Urothelium cell line (cell line): ENCODE results near the gene MOBP.

Source experiments
- DNase-seq: peaks from one replicate; pipeline ENCODE4 v3.0.0; 2011; ENCODE audit warnings: low spot score, mixed read lengths
- FAIRE-seq: peaks from 2 replicates; lab custom pipeline; 2011; peaks lifted over from hg19 to GRCh38; lab: Jason Lieb, UNC

The MOBP gene

GRCh38 chr3:39532777-39533176 is 65.3 kb downstream of the MOBP start:
- no peak for FAIRE-seq
- no peak for DNase-seq

- no peak for FAIRE-seq
Observed at GRCh38 chr3:39533226-39533625, 65.7 kb downstream of the MOBP start.

GRCh38 chr3:39540162-39540921 is 72.9 kb downstream of the MOBP start:
- no peak for DNase-seq
- no peak for FAIRE-seq

More at GRCh38 chr3:39533226-39533625, 65.7 kb downstream of the MOBP start:
- no peak for DNase-seq

GRCh38 chr3:39541442-39541841 is 74.0 kb downstream of the MOBP start:
- FAIRE-seq (no peak), DNase-seq (no peak)

- DNase-seq (peak; percentile 19), FAIRE-seq (no peak)
Observed at GRCh38 chr3:39541917-39542329, 74.4 kb downstream of the MOBP start.

- FAIRE-seq (no peak), DNase-seq (no peak)
Observed at GRCh38 chr3:39542588-39542988, 75.1 kb downstream of the MOBP start.

GRCh38 chr3:39548282-39548681 is 80.8 kb downstream of the MOBP start:
- DNase-seq (no peak), FAIRE-seq (peak; percentile 35)

- FAIRE-seq (no peak), DNase-seq (no peak)
Observed at GRCh38 chr3:39550354-39551051, 83.0 kb downstream of the MOBP start.
